ENCODE results near the gene FOLR3.
"Not testable (repeated sequence)": the region's sequence is repeated elsewhere in the genome, so short reads cannot be mapped to it uniquely, and the experiment has no call there.

The FOLR3 gene

DNA sequence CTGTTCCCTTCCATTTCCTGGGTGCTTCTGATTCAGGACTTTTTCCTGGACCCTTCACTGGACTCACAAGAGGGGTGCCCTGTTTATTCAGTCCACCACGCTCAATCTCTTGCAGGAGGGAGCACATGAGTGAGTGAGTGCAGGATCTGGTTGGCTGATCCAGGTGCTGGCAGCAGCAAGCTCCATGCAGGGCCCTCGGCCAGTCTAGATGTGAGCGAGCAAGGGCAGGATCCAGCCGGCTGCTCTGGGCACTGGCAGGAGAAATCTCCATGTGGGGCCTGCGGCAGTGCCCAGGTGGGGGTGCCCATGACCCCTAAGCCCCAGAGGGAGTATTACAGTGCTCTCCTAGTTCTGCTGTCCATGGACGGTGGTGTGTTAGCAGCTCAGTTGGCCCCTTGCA is 11.5 kb upstream of the FOLR3 start:
- DNase-seq, result no peak

DNA sequence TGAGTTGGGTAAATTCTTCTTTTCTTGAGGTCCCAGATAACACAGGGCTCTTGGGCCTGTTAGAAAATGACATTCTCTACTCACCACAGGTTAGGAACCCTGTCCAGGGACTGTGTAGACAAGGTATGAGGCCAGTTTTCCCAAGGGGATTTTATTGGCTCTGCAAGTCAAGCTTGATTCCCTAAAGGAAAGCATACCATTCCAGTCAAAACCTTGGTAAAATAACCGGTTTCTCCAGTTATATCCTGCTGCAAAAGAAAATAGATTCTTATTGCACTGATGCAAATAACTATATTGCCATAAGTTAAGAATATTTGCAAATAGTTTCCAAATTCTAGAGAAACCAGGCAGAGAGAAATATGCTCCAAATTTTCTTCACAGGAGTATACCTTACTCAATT is 9.6 kb upstream of the FOLR3 start:
- DNase-seq, result no peak

DNA sequence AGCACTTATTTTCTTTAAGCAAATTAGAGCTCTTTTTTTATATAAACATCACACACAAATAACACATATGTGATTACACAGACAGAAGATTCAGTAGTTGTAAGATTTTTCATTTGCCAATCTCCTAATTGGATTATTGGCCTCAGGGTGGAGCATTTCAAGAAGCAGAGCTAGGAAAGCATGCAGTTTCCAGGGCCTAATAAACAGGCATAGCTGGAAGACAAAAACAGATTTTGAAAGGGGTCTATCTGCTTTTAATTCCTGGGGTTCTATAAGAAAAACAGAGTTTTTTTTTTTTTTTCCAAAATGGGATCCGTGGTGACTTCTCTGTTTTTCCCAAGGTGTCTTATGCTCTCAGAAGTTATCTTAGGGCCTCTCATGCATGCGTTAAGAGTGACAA is 7.6 kb upstream of the FOLR3 start:
- no peak for DNase-seq

DNA sequence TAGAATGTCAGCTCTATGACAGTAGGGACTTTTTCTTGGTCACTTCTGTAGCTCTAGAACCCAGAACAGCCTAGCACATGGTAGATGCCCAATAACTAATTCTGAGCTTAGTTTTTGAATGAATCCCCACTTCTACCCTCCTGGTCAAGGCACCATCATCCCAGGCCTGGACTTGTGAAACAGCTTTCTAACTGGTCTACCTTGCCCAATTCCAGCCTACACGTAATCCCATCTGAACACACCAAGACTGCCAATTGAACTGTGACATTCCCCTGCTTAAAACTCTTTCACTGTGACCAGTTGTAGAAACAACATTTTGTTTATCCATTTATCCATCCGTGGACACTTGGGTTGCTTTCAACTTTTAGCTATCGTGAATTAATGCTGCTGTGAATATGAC is 6.1 kb upstream of the FOLR3 start:
- DNase-seq, result no peak

DNA sequence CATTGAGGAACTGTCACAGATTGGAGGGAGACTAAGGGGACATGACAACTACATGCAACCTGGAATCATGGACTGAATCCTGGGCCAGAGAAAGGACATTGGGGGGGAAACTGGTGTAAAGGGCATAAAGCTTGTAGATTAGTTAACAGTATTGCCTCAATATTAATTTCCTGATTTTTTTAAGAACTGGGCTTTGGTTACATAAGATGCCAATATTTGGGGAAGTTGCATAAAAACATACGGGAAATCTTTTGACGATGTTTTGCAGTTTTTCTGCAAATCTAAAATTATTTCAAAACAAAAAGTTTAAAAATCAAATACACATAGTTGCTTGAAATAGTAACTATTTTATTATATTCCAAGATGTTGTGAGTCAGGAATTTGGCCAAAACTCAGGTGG is 2.9 kb upstream of the FOLR3 start:
- no peak for DNase-seq

DNA sequence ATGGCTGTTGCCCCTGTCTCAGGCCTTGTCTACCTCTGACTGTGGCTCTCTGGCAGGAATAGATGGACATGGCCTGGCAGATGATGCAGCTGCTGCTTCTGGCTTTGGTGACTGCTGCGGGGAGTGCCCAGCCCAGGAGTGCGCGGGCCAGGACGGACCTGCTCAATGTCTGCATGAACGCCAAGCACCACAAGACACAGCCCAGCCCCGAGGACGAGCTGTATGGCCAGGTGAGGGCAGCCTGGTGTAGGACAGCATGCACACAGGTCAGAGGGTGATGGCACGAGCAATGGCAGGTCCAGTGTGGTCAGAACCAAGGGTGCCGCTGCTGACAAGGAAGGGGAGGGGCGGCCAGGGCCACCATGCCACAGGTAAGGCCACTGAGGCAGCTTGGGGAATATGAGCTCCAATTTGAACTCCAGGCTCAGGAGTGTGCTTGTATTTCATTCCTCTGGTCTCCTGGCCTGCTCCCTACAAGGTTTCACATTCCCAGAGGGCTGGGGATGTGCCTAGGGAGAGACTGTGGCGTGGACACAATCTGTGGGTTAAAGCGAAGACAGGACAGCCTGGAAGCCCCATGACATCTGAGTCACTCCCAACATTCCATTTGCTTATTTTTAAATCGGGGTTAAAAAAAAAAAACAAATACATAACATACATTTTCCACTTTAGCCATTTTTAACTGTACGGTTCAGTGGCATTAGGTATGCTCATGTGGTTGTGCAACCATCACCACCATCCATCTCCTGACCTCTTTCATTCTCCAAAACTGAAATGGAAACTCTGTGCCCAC is 562 bp downstream of the FOLR3 start:
- DNase-seq, result no peak

DNA sequence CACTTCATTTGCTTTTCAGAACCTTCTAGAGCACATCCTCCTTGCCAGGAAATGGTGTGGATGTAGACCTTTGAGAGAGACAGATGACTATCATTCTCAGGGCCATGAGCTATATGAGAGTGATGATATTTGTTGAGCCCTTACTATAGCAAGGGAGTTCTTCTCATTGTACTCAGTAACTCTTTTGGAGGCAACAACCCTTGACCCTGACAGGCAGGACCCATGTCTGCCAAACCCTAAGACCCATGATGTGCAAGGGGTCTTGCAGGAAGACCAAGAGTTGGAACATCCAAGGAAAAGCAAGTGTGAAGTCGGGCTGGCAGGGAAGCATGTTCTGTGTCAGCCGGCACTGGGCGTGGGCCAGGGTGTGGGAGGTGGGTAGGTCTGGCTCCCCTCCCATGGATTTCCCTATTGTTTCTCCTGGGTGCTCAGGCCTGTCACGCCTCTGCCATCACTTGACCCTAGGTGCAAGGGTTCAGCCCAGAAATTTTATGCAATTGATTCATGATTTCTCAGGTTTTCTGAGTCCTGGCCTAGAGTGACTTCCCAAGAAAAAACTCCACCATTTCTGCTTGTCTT is 1.2 kb downstream of the FOLR3 start:
- DNase-seq, result no peak

DNA sequence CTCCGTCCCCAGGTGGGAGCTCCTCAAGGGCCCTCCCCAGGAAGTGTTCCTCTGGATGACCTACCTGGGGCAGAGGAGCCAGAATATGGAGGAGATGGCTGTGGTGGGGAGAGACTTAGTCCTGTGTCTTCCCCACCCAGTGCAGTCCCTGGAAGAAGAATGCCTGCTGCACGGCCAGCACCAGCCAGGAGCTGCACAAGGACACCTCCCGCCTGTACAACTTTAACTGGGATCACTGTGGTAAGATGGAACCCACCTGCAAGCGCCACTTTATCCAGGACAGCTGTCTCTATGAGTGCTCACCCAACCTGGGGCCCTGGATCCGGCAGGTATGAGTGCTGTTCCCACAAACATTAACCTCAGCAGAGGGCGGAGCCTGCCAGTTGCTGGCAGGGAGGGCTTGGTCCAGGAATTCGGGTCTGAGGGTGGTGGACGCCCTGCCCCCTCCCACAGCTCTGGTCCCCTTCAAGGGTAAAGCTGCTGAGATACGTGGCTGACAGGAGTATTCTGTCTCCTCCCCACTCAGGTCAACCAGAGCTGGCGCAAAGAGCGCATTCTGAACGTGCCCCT is 3.4 kb downstream of the FOLR3 start:
- DNase-seq, result no peak

DNA sequence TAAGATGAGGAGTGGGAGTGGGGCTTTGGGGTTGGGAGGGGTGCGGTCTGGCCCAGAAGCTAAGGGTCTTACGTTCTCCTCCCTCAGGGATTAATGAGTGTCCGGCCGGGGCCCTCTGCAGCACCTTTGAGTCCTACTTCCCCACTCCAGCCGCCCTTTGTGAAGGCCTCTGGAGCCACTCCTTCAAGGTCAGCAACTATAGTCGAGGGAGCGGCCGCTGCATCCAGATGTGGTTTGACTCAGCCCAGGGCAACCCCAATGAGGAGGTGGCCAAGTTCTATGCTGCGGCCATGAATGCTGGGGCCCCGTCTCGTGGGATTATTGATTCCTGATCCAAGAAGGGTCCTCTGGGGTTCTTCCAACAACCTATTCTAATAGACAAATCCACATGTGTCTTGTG is 4.0 kb downstream of the FOLR3 start:
- no peak for DNase-seq

DNA sequence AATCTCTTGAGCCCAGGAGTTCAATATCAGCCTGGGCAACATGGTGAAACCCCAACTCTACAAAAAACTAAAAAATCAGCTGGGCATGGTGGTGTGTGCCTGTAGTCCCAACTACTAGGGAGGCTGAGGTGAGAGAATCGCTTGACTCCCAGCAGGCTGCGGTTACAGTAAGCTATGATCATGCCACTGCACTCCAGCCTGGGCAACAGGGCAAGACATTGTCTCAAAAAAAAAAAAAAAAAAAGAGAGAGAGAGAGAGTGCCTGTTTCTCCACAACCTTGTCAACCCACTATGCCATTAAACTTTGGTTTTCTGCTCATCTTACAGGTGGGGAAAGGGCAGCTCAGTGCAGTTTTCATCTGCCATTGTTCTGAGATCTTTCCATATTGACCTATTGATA is 5.1 kb downstream of the FOLR3 start:
- DNase-seq, result no peak

DNA sequence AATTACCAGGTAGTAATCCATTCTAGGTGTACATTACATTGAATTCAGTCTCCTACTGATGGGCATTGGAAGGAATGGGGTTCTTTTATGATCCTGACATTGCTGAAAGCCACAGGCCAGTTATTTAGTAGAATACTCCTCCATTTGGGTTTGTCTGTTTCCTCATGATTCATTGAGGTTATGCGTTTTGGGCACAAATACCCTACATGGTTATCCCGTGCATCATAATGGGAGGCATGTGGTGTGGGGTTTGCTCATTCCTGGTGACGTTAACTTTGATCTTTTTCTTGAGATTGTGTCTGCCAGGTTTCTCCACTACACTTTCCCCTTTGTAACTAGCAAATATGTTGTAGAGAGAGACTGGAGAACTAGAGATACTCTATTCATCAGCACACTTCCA is 5.5 kb downstream of the FOLR3 start:
- DNase-seq, result no peak

DNA sequence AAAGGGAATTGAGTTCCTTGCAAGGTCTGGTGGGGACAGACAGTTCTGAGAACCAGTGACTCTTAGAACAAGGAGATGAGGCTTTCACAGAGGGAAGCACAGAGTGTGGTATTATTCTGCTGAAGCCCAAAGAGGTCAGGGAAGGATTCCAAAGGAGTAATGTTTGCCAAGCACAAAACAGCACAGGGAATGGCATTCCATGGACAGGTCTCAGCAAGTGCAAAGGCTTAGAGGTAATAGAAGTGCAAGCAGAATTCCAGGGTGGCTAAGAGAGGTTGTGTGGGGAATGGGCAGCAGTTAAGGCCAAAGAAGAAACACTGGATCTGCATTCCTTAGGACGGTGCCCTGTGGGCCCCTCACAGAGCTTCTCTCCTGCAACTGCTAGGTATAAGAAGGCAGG is 6.6 kb downstream of the FOLR3 start:
- not testable (repeated sequence) for DNase-seq

DNA sequence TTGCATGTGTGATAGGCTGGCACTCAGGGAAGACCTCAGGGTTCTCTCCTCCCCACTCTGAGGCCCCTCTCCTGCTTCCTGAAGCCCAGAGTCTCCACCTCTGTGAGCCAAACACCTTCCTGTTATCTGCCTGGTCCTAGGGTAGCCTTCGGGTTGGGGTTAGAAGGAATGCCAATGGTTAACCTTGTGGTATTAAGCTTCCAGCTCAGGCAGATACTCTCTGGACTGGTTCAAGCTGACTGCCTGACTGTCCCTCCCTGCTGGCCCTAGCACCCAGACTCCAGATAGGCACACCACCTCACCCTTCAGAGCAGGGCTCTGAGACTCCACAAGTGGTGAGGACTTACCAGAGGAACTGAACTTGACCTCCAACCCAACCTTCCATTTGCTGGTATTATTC is 7.0 kb downstream of the FOLR3 start:
- DNase-seq, result not testable (repeated sequence)

DNA sequence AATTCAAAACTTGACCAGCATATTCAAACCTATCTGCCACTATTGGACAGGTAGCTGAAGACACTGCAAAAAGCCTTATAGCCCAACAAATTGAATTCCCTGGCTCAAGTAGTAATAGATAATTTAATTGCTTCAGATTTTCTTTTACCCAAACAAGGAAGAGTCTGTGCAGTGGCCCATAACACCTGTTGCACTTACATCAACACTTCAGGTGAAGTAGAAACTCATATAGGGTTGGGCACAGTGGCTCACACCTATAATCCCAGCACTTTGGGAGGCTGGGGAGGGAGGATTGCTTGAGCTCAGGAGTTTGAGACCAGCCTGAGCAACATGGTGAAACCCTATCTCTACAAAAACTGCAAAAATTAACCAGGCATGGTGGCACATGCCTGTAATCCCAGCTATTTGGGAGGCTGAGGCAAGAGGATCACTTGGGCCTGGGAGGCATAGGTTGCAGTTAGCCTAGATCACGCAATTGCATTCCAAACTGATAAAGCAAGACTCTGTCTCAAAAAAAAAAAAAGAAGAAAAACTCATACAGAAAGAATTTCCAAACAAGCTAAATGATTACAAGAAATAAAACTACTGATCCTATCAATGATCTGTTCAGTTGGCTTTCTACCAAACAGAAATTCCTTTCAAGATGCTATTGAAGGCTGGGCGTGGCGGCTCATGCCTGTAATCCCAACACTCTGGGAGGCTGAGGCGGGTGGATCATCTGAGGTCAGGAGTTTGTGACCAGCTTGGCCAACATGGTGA is 9.5 kb downstream of the FOLR3 start:
- DNase-seq, result no peak

DNA sequence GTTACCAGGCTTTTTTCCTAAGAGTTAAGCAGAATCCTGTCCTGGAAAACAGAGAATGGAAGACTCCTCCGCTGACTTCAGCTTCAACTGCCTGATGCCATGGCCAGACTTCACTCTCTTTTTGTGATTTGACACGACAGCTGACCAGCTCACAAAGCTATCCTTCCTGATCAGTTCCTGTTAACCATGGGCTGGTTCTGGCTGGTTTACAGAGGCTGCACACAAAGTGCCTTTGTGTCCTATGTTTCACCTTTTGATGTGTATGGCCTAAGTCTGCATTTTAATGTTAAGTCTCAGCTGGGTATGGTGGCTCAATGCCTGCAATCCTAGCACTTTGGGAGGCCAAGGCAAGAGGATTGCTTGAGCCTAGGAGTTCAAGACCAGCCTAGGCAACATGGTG is 11.1 kb downstream of the FOLR3 start:
- DNase-seq, result no peak

DNA sequence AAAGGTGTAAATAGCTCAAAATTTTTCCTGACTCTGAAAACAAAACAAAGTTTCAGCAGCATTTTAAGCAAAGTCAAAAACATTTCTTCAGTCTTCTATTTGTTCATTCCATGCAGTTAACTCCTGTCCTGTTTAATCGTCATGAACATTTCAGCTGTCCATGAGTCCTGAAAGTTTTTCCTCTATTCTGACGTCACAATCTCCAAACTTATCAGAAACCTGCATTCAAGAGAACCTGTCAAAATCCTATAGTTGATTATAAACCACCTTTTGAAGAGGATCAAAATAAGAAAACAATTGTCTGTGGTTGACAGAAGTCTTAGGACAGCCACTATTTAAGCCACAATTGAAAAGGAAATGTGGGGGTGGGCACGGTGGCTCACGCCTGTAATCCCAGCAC is 15.4 kb downstream of the FOLR3 start:
- no peak for DNase-seq

DNA sequence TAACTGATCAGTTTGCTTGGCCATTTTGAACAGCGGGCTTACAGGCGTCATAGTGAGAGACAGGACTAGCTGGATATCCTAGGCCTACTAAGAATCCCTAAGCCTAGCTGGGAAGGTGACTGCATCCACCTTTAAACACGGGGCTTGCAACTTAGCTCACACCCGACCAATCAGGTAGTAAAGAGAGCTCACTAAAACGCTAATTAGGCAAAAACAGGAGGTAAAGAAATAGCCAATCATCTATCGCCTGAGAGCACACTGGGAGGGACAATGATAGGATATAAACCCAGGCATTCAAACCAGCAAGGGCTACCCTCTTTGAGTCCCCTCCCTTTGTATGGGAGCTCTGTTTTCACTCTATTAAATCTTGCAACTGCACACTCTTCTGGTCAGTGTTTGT is 18.3 kb downstream of the FOLR3 start:
- not testable (repeated sequence) for DNase-seq

DNA sequence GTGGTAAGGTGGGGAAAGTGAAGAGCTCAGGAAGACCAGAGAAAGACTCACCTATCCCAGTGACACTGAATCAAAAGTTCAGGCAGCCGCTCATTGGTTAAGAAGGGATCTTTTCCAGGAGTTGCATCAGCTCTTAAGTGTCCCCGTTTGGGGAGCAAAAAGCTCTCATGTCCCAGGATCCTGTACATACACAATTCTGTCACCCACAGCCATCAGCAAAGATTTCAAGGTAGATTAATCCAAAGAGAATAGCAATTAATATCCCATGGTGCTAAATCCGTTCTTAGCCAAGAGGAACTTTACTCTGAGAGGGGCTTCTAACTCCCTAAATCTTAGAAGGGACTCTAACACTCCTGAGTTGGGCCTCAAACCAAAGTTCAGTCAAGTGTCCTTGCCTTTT is 19.3 kb downstream of the FOLR3 start:
- DNase-seq, result no peak

DNA sequence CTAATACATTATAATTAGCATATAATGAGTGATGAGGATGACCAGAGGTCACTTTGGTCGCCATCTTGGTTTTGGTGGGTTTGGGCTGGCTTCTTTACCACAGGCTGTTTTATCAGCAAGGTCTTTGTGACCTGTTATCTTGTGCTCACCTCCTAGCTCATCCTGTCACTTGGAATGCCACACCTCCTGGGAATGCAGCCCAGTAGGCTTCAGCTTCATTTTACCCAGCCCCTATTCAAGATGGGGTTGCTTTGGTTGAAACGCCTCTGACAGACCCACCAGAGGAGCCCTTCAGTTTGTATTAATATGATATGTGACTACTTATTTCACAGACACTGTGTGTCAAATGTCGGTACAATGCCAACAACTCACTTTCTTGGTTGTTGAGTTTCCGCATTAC is 20.2 kb downstream of the FOLR3 start:
- no peak for DNase-seq

DNA sequence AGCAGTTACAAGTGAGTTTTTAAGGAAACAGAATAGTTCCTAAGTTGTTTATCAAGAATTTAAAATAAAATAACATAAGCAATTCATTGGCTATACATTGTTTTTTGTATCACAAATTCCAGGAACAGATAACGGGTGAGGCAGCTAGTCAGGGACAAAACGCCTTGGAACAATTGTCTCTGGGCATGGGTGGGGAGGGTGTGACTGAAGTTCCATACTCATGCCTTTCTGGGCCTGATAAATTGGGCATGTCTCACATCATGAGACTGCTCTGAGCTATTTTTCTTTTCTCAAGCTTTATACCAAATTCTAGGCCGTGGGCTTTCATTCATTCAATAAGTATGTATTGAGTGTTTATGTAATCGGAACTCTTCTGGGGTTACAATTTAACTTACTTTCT is 21.6 kb downstream of the FOLR3 start:
- no peak for DNase-seq

DNA sequence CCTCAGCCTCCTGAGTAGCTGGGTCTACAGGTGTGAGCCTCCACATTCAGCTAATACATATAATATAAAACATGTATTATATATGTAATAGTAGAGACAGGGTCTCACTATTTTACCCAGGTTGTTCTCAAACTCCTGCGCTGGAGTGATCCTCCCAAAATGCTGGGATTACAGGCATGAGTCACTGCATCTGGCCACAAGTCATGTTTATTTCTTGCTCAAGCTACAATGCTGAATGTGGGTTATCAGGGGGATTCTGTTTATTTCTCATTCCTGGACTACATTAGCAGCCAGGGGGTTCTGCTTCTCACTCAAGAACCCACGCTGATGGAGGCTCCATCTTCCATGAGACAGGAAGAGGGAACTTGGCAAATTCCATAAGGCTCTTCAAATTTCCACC is 24.8 kb downstream of the FOLR3 start:
- DNase-seq, result no peak

DNA sequence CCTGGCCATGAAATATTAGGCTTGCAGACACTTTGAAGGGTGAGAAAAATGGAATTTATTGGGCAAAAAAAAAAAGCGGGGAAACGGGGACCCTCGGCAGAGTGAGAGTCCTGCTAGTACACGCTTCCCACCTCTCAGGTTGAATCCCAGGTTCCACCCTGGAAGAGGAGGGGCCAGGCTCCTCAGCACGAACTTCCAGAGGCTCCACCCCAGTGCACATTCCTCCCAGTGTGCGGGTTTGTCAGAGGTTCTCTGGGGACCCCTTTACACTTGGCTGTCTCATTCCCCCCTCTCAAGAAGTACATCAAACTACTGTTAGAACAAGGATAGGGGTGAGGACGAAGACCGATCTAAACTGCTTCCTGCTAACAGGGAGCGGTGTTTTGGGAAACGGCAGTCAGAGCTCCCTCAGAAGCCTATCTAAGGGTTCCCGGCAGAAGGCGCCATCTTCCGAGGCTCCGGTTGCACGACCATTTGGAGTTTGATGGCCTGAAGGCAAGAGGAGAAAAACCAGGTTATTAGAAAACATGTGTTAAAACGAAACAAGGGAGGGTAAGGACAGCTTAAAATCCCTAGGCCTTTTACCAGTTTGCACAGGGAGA is 27.5 kb downstream of the FOLR3 start:
- DNase-seq, result no peak

DNA sequence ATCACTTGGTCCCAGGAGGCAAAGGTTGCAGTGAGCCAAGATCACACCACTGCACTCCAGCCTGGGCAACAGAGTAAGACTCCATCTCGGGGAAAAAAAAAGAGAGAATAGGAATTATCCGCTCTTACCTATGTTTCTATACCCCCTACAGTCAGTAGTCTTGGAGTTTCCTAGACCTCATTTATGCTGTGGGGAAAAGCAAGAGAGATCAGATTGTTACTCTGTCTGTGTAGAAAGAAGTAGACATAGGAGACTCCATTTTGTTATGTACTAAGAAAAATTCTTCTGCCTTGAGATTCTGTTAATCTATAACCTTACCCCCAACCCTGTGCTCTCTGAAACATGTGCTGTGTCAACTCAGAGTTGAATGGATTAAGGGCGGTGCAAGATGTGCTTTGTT is 28.7 kb downstream of the FOLR3 start:
- DNase-seq, result not testable (repeated sequence)
